Activated CD4-positive, alpha-beta memory T cell treated with anti-CD3 and anti-CD28 coated beads for 36 hours (primary cell): Measurements from ENCODE around the gene PPAT. TPM values are rescaled to one million over a fixed set of nuclear protein-coding genes. Genes with fewer than 3 reads are reported as not detected.

Experiments used
- CTCF ChIA-PET: fragments of 350-600 bp; sonication (Branson Sonifier 250); formaldehyde crosslinking; loops from one replicate; lab custom pipeline; 2021; ENCODE audit warnings: antibody characterized with exemption, inconsistent platforms; lab: Charles Lee
- POLR2A ChIA-PET: fragments of 350-600 bp; sonication (Branson Sonifier 250); formaldehyde crosslinking; loops from one replicate; lab custom pipeline; 2021; ENCODE audit warnings: antibody characterized with exemption; lab: Charles Lee
- DNase-seq: peaks from one replicate; pipeline ENCODE4 v3.0.0-alpha.2; 2020
- H3K27ac Mint-ChIP-seq: one replicate; pipeline ENCODE4 v1.8.0; 2021; ENCODE audit warnings: mixed read lengths
- H3K27me3 Mint-ChIP-seq: one replicate; pipeline ENCODE4 v1.8.0; 2021; ENCODE audit warnings: mixed read lengths
- H3K36me3 Mint-ChIP-seq: one replicate; pipeline ENCODE4 v1.8.0; 2021; ENCODE audit warnings: mixed read lengths
- H3K4me1 Mint-ChIP-seq: one replicate; pipeline ENCODE4 v1.8.0; 2021; ENCODE audit warnings: low read depth, mixed read lengths
- H3K4me3 Mint-ChIP-seq: one replicate; pipeline ENCODE4 v1.8.0; 2021; ENCODE audit warnings: mild to moderate bottlenecking, mixed read lengths
- H3K9me3 Mint-ChIP-seq: one replicate; pipeline ENCODE4 v1.8.0; 2021; ENCODE audit warnings: mixed read lengths
- intact Hi-C: fragments of 100-400 bp; cut with micrococcal nuclease; formaldehyde crosslinking; loops from one replicate; pipeline ENCODE4 v1.15.1; 2023
- total RNA-seq, 2 experiments: library from RNA; stranded (reverse); gene quantifications; one replicate each; pipeline ENCODE4 v1.2.3, GENCODE V29; 2021

Gene PPAT
- total RNA-seq, 2 experiments from 2014 or later: 34.4 to 37.7 TPM

- Mint-ChIP-seq H3K36me3 (peaks cover 17% of the 10 kb centered on the region), H3K27me3 (no peaks in the 10 kb centered on the region), H3K27ac (no peak overlapping the region), H3K4me3 (no peak overlapping the region), H3K9me3 (no peaks in the 10 kb centered on the region), H3K4me1 (no peaks in the 10 kb centered on the region)
- CTCF ChIA-PET: interaction anchor here (0.7 kb wide), 1 partner anchor 8 kb away, joined by 3 read pairs; no protein-coding TSS in a partner anchor
- POLR2A ChIA-PET: no interaction called here
- intact Hi-C loops: no loop called here
- no peak for DNase-seq
Observed at GRCh38 chr4:56345458-56345857, 90.0 kb downstream of the PPAT start.

Other genes starting within 250 kb of the PPAT start
- 10 to 100 TPM; 12.0 to 16.6 TPM for gene AASDH, start 48.1 kb downstream of the PPAT start, total RNA-seq
- 100 to 1,000 TPM; 318 to 325 TPM for gene PAICS, start 645 bp upstream of the PPAT start, total RNA-seq
- gene SRP72, start 32.0 kb upstream of the PPAT start, total RNA-seq: 100 to 1,000 TPM; 183 to 184 TPM
- gene ARL9, start 70.2 kb upstream of the PPAT start, total RNA-seq: not detected
- gene HOPX, start 245.7 kb upstream of the PPAT start, total RNA-seq: 100 to 1,000 TPM; 124 to 126 TPM